ENCODE measurements around the gene RETN. TPM values are rescaled to one million over a fixed set of nuclear protein-coding genes. Genes with fewer than 3 reads are reported as not detected.

The RETN gene
- polyA plus RNA-seq, 12 donors, result 1.2 to 6.2 (median 1.8) TPM; not detected in 2

- peak; percentile 73 for DNase-seq
Measured at GRCh38 chr19:7681340-7682174, 12.7 kb downstream of the RETN start.

GRCh38 chr19:7682175-7682855 lies 13.5 kb downstream of the RETN start:
- no peak for DNase-seq

- no peak for DNase-seq
Measured at GRCh38 chr19:7685546-7686445, 16.9 kb downstream of the RETN start.

GRCh38 chr19:7687177-7687576 lies 18.3 kb downstream of the RETN start:
- no peak for DNase-seq

GRCh38 chr19:7689165-7689564 lies 20.3 kb downstream of the RETN start:
- no peak for DNase-seq

GRCh38 chr19:7690779-7691258 lies 22.0 kb downstream of the RETN start:
- DNase-seq, result no peak

GRCh38 chr19:7691497-7691896 lies 22.6 kb downstream of the RETN start:
- no peak for DNase-seq

- DNase-seq, result no peak
Measured at GRCh38 chr19:7692417-7693088, 23.7 kb downstream of the RETN start.

GRCh38 chr19:7694499-7694898 lies 25.6 kb downstream of the RETN start:
- DNase-seq, result no peak

- DNase-seq, result no peak
Measured at GRCh38 chr19:7697721-7698287, 29.0 kb downstream of the RETN start.

GRCh38 chr19:7698583-7698982 lies 29.7 kb downstream of the RETN start:
- DNase-seq, result no peak

GRCh38 chr19:7699003-7699402 lies 30.2 kb downstream of the RETN start:
- DNase-seq, result no peak

- DNase-seq, result no peak
Measured at GRCh38 chr19:7699417-7700401, 30.9 kb downstream of the RETN start.

GRCh38 chr19:7701049-7701653 lies 32.3 kb downstream of the RETN start:
- no peak for DNase-seq

GRCh38 chr19:7701654-7702457 lies 33.0 kb downstream of the RETN start, which contains the start of gene FCER2:
TSS of gene FCER2 (minus strand) at chr19:7702131. CDS start at chr19:7699760, 2,371 bp downstream.
- no peak for DNase-seq

- DNase-seq, result no peak
Measured at GRCh38 chr19:7703332-7703731, 34.5 kb downstream of the RETN start.

GRCh38 chr19:7704280-7705060 lies 35.6 kb downstream of the RETN start:
- no peak for DNase-seq

All from muscle of arm (tissue), 12 donors.